HCT116 (cell line): Measurements from ENCODE around the gene NKIRAS2. TPM values are rescaled to one million over a fixed set of nuclear protein-coding genes. Genes with fewer than 3 reads are reported as not detected.

Experiments
- ATAC-seq: fragments of 200-7000 bp; cut with Tn5 transposase; 2 replicates; pipeline ENCODE4 v1.9.1; 2020; ENCODE audit warnings: mild to moderate bottlenecking, moderate library complexity
- BruUV-seq: library from RNA; stranded (reverse); fragments of 400-500 nt; replicated peaks from 2 replicates; lab custom pipeline; 2021; lab: Mats Ljungman, UMichigan
- CTCF ChIA-PET: fragments of 300-600 bp; sonication (Branson Sonifier 250); formaldehyde crosslinking; loops from one replicate; lab custom pipeline; 2021; ENCODE audit warnings: antibody characterized with exemption; lab: Charles Lee
- POLR2A ChIA-PET: fragments of 300-600, 350-600 bp; sonication (Branson Sonifier 250); formaldehyde crosslinking; loops from one replicate; lab custom pipeline; 2021; ENCODE audit warnings: antibody characterized with exemption; lab: Charles Lee
- RAD21 ChIA-PET, 2 experiments: fragments of 300-600 bp; sonication (Branson Sonifier 250); formaldehyde crosslinking; loops; one replicate each; lab custom pipeline; 2023; ENCODE audit warnings: low total read pairs in 2 of 2; ENCODE audit not compliant: uncharacterized antibody in 2 of 2, unreplicated experiment in 2 of 2, low non-redundant PET in 1 of 2; lab: Charles Lee
- DNase-seq: peaks from one replicate; pipeline ENCODE4 v3.0.0-alpha.2; 2010; ENCODE audit warnings: low read depth, low spot score
- H2AFZ ChIP-seq: fragments of 200-600 bp; shearing (Covaris generic), sonication (generic); 2 replicates; pipeline ENCODE4 v1.6.1; 2017; ENCODE audit warnings: low read depth, mixed run types, mixed read lengths, antibody characterized with exemption, low read length; ENCODE audit not compliant: poor library complexity, severe bottlenecking
- H3K27ac ChIP-seq: 2 replicates; pipeline ENCODE4 v1.5.1; 2012; ENCODE audit warnings: low read depth, low read length
- H3K27me3 ChIP-seq: fragments of 200-600 bp; sonication (generic); 2 replicates; pipeline ENCODE4 v1.6.1; 2016; ENCODE audit warnings: mixed run types, low read length, mixed read lengths; ENCODE audit not compliant: insufficient read depth
- H3K36me3 ChIP-seq, 2 experiments: fragments of 200-500 bp in 1 of 2; fragments of 200-600 bp in 1 of 2; sonication (Bioruptor generic) in 1 of 2; sonication (generic) in 1 of 2; 2 replicates each; pipeline versions ENCODE4 v1.5.1 to v1.6.1; 2014 to 2016; ENCODE audit warnings: low read length in 2 of 2, inconsistent platforms in 1 of 2, mixed read lengths in 1 of 2, mixed run types in 1 of 2; ENCODE audit not compliant: insufficient read depth in 2 of 2, control insufficient read depth in 1 of 2
- H3K4me1 ChIP-seq, 2 experiments: fragments of 200-600 bp in 1 of 2; sonication (generic) in 1 of 2; 2 replicates each; pipeline versions ENCODE4 v1.5.1 to v1.6.1; 2012 to 2017; ENCODE audit warnings: low read length in 2 of 2, inconsistent platforms in 1 of 2, mild to moderate bottlenecking in 1 of 2, mixed read lengths in 1 of 2, mixed run types in 1 of 2, moderate library complexity in 1 of 2; ENCODE audit not compliant: insufficient read depth in 2 of 2, control insufficient read depth in 1 of 2
- H3K4me2 ChIP-seq: fragments of 200-600 bp; sonication (generic); 2 replicates; pipeline ENCODE4 v1.6.1; 2017; ENCODE audit warnings: mixed run types, low read length, mixed read lengths
- H3K4me3 ChIP-seq, 2 experiments: fragments of 200-600 bp in 1 of 2; sonication (generic) in 1 of 2; replicated peaks in 1 of 2; 2 replicates each; pipeline ENCODE4 v1.5.1; 2011 to 2016; ENCODE audit warnings: low read length in 2 of 2, control low read depth in 1 of 2, low read depth in 1 of 2, mild to moderate bottlenecking in 1 of 2, mixed read lengths in 1 of 2, mixed run types in 1 of 2
- H3K79me2 ChIP-seq: fragments of 200-600 bp; sonication (generic); 2 replicates; pipeline ENCODE4 v1.6.1; 2017; ENCODE audit warnings: mild to moderate bottlenecking, mixed run types, low read length, moderate library complexity, mixed read lengths; ENCODE audit not compliant: insufficient read depth
- H3K9ac ChIP-seq: fragments of 200-600 bp; sonication (generic); 2 replicates; pipeline ENCODE4 v1.6.1; 2016; ENCODE audit warnings: low read length, mixed read lengths
- H3K9me2 ChIP-seq: fragments of 200-600 bp; sonication (generic), shearing (Covaris generic); 2 replicates; pipeline ENCODE4 v1.6.1; 2017; ENCODE audit warnings: mixed run types, mild to moderate bottlenecking, moderate library complexity; ENCODE audit not compliant: insufficient read depth
- H3K9me3 ChIP-seq, 2 experiments: fragments of 200-500 bp in 1 of 2; fragments of 200-600 bp in 1 of 2; sonication (Bioruptor generic) in 1 of 2; sonication (generic) in 1 of 2; 2 replicates each; pipeline ENCODE4 v1.6.1; 2014 to 2017; ENCODE audit warnings: low read length in 2 of 2, mixed read lengths in 2 of 2, inconsistent platforms in 1 of 2, low read depth in 1 of 2, mild to moderate bottlenecking in 1 of 2, mixed run types in 1 of 2, moderate library complexity in 1 of 2; ENCODE audit not compliant: control insufficient read depth in 1 of 2, insufficient read depth in 1 of 2
- H4K20me1 ChIP-seq: fragments of 200-600 bp; sonication (generic), shearing (Covaris generic); 2 replicates; pipeline ENCODE4 v1.6.1; 2017; ENCODE audit warnings: mixed run types, mild to moderate bottlenecking, moderate library complexity; ENCODE audit not compliant: insufficient read depth
- CBX3 ChIP-seq: IDR thresholded peaks from 2 replicates; pipeline ENCODE4 v1.6.1; 2012; ENCODE audit warnings: low read depth
- ELF1 ChIP-seq: IDR thresholded peaks from 2 replicates; pipeline ENCODE4 v1.6.1; 2012; ENCODE audit warnings: low read depth, borderline replicate concordance
- EZH2phosphoT487 ChIP-seq: fragments of 200-600 bp; IDR thresholded peaks from 2 replicates; pipeline ENCODE4 v1.6.1; 2018; ENCODE audit warnings: antibody characterized with exemption, borderline replicate concordance
- FOSL1 ChIP-seq: IDR thresholded peaks from 2 replicates; pipeline ENCODE4 v1.6.1; 2012; ENCODE audit warnings: low read depth
- POLR2AphosphoS5 ChIP-seq: IDR thresholded peaks from 2 replicates; pipeline ENCODE4 v1.6.1; 2011; ENCODE audit warnings: mild to moderate bottlenecking, low read depth, low read length, moderate library complexity
- RAD21 ChIP-seq: IDR thresholded peaks from 2 replicates; pipeline ENCODE4 v1.6.1; 2012; ENCODE audit warnings: low read depth, mild to moderate bottlenecking
- SP1 ChIP-seq: IDR thresholded peaks from 2 replicates; pipeline ENCODE4 v1.6.1; 2012; ENCODE audit warnings: low read depth
- SRF ChIP-seq: IDR thresholded peaks from 2 replicates; pipeline ENCODE4 v1.6.1; 2012; ENCODE audit warnings: low read depth
- TCF7L2 ChIP-seq: IDR thresholded peaks from 2 replicates; pipeline ENCODE4 v1.7.0; 2011; ENCODE audit warnings: borderline replicate concordance, inconsistent platforms; ENCODE audit not compliant: insufficient read depth, insufficient read length; ENCODE audit errors: extremely low read depth
- ZBTB33 ChIP-seq: IDR thresholded peaks from 2 replicates; pipeline ENCODE4 v1.6.1; 2011; ENCODE audit warnings: mild to moderate bottlenecking, low read length, moderate library complexity; ENCODE audit not compliant: insufficient replicate concordance; ENCODE audit errors: extremely low read depth
- ZFX ChIP-seq: fragments of 450-650 bp; IDR thresholded peaks from 2 replicates; pipeline ENCODE4 v1.6.1; 2017
- ZNF274 ChIP-seq: fragments of 200-500 bp; sonication (Bioruptor generic); IDR thresholded peaks from 2 replicates; pipeline ENCODE4 v1.6.1; 2014; ENCODE audit warnings: mild to moderate bottlenecking, low read depth, low read length, inconsistent platforms
- intact Hi-C: fragments of 100-400 bp; cut with micrococcal nuclease; formaldehyde crosslinking; loops from 2 replicates; pipeline ENCODE4 v1.10.0; 2022
- total RNA-seq: library from RNA; stranded (reverse); gene quantifications from one replicate; pipeline ENCODE4 v1.2.1, GENCODE V29; 2021; ENCODE audit not compliant: unreplicated experiment
- TF ChIP-seq, protein P1 (sequence below), 3 experiments: fragments of 200-600 bp in 1 of 3; sonication (generic) in 1 of 3; IDR thresholded peaks in 2 of 3; conservative IDR thresholded peaks in 1 of 3; 2 replicates each; pipeline ENCODE4 v1.5.1; 2012 to 2017; ENCODE audit warnings: low read depth in 2 of 3, low read length in 2 of 3, antibody characterized with exemption in 1 of 3, borderline replicate concordance in 1 of 3, control low read depth in 1 of 3, mild to moderate bottlenecking in 1 of 3, mixed read lengths in 1 of 3, mixed run types in 1 of 3, moderate library complexity in 1 of 3; ENCODE audit not compliant: insufficient read depth in 1 of 3
- TF ChIP-seq, protein P2 (sequence below): IDR thresholded peaks from 2 replicates; pipeline ENCODE4 v1.6.1; 2012; ENCODE audit warnings: low read depth
- TF ChIP-seq, protein P3 (sequence below): IDR thresholded peaks from 2 replicates; pipeline ENCODE4 v1.6.1; 2012

NKIRAS2 gene
- total RNA-seq, 1 experiment from 2014 or later, result 26.4 TPM

- no peaks in the 10 kb centered on the region for H3K79me2 ChIP-seq
- H4K20me1 ChIP-seq, result no peaks in the 10 kb centered on the region
- H3K4me1 ChIP-seq, result peaks cover 19 to 38% of the 10 kb centered on the region in 2 experiments
- BruUV-seq, result no TSS peak
- TF ChIP-seq ZNF274 (no peak), TCF7L2 (no peak), ZFX (no peak), SP1 (no peak), POLR2AphosphoS5 (no peak), EZH2phosphoT487 (no peak), CBX3 (no peak), RAD21 (no peak), ZBTB33 (no peak), ELF1 (no peak), SRF (no peak), FOSL1 (no peak)
- TF ChIP-seq, protein P1, sequence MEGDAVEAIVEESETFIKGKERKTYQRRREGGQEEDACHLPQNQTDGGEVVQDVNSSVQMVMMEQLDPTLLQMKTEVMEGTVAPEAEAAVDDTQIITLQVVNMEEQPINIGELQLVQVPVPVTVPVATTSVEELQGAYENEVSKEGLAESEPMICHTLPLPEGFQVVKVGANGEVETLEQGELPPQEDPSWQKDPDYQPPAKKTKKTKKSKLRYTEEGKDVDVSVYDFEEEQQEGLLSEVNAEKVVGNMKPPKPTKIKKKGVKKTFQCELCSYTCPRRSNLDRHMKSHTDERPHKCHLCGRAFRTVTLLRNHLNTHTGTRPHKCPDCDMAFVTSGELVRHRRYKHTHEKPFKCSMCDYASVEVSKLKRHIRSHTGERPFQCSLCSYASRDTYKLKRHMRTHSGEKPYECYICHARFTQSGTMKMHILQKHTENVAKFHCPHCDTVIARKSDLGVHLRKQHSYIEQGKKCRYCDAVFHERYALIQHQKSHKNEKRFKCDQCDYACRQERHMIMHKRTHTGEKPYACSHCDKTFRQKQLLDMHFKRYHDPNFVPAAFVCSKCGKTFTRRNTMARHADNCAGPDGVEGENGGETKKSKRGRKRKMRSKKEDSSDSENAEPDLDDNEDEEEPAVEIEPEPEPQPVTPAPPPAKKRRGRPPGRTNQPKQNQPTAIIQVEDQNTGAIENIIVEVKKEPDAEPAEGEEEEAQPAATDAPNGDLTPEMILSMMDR (IDR thresholded peaks at IDR 0.05 in 2 of 3, conservative IDR thresholded peaks at IDR 0.05 in 1 of 3; ENCODE audit: borderline replicate concordance in 1 of 3, insufficient read depth in 1 of 3, low read depth in 2 of 3, low read length in 2 of 3), result no peak
- TF ChIP-seq, protein P2, sequence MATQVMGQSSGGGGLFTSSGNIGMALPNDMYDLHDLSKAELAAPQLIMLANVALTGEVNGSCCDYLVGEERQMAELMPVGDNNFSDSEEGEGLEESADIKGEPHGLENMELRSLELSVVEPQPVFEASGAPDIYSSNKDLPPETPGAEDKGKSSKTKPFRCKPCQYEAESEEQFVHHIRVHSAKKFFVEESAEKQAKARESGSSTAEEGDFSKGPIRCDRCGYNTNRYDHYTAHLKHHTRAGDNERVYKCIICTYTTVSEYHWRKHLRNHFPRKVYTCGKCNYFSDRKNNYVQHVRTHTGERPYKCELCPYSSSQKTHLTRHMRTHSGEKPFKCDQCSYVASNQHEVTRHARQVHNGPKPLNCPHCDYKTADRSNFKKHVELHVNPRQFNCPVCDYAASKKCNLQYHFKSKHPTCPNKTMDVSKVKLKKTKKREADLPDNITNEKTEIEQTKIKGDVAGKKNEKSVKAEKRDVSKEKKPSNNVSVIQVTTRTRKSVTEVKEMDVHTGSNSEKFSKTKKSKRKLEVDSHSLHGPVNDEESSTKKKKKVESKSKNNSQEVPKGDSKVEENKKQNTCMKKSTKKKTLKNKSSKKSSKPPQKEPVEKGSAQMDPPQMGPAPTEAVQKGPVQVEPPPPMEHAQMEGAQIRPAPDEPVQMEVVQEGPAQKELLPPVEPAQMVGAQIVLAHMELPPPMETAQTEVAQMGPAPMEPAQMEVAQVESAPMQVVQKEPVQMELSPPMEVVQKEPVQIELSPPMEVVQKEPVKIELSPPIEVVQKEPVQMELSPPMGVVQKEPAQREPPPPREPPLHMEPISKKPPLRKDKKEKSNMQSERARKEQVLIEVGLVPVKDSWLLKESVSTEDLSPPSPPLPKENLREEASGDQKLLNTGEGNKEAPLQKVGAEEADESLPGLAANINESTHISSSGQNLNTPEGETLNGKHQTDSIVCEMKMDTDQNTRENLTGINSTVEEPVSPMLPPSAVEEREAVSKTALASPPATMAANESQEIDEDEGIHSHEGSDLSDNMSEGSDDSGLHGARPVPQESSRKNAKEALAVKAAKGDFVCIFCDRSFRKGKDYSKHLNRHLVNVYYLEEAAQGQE, result no peak
- TF ChIP-seq, protein P3, sequence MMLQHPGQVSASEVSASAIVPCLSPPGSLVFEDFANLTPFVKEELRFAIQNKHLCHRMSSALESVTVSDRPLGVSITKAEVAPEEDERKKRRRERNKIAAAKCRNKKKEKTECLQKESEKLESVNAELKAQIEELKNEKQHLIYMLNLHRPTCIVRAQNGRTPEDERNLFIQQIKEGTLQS, result no peak
- DNase-seq, result no peak
- H3K27ac ChIP-seq, result no peak overlapping the region
- H3K4me3 ChIP-seq, result no peak overlapping the region
- H3K9me3 ChIP-seq, result no peaks in the 10 kb centered on the region
- peaks cover 11% of the 10 kb centered on the region; the same call in 1 of the 2 replicates for H3K27me3 ChIP-seq
- ATAC-seq, result no peak
- intact Hi-C loops, result no loop called here
- no peak overlapping the region for H3K9ac ChIP-seq
- H3K36me3 ChIP-seq, result no peaks in the 10 kb centered on the region
- CTCF ChIA-PET, result no interaction called here
- no peaks in the 10 kb centered on the region for H3K9me2 ChIP-seq
- H3K4me2 ChIP-seq, result no peak overlapping the region
- POLR2A ChIA-PET, result no interaction called here
- RAD21 ChIA-PET, result no interaction called here
- no peak overlapping the region for H2AFZ ChIP-seq
These were observed 32.5 kb downstream of the NKIRAS2 start for GRCh38 chr17:42052346-42052877.
